ENCODE measurements around the gene PPP6R2. TPM values are rescaled to one million over a fixed set of nuclear protein-coding genes. Genes with fewer than 3 reads are reported as not detected.

PPP6R2 gene
- total RNA-seq, 1 donor = 61.2 TPM

DNA sequence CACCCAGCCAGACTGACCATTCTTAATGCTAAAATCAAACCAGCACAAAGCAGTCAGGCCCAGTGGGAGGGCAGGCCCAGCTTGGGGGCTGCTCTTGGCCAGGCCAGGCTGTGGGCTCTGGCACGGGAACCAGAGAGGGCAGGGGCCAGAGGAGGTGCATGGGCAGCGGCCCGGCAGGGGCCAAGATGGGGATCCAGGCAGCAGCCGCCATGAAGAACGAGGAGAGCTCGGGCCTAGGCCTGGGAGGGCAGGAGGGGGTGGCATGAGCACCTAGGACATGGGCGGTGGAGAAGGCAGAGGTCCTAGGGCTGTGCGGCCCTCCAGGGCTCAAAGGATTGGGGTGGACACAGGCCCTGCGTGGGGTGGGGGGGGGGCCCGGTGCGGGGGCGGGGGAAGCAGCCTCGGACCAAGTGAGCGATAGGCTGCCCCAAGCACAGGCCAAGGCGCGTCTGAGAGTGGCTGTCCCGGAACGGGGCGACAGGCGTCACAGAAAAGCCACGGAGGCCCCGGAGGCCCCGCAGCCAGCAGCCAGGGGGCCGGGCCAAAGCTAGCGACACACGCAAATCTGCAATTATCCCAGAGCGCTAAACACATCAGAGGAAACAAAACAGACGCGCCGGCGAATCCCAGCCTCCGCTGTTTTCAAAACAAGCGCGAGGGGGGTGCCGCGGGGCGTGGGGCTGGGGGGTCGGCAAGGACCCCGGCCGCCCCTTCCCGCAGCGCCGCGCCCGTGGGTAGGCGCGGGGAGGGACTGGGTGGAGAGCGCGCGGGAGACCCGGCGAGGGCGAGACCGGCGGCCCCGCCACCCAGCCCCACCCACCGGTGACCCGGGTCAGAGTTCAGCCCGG is 44.0 kb upstream of the PPP6R2 start:
- TF ChIP-seq, protein P1, sequence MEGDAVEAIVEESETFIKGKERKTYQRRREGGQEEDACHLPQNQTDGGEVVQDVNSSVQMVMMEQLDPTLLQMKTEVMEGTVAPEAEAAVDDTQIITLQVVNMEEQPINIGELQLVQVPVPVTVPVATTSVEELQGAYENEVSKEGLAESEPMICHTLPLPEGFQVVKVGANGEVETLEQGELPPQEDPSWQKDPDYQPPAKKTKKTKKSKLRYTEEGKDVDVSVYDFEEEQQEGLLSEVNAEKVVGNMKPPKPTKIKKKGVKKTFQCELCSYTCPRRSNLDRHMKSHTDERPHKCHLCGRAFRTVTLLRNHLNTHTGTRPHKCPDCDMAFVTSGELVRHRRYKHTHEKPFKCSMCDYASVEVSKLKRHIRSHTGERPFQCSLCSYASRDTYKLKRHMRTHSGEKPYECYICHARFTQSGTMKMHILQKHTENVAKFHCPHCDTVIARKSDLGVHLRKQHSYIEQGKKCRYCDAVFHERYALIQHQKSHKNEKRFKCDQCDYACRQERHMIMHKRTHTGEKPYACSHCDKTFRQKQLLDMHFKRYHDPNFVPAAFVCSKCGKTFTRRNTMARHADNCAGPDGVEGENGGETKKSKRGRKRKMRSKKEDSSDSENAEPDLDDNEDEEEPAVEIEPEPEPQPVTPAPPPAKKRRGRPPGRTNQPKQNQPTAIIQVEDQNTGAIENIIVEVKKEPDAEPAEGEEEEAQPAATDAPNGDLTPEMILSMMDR (IDR thresholded peaks at IDR 0.05; ENCODE audit: extremely low read depth, low read depth, low read length) = no peak
- no peaks in the 10 kb centered on the region for H3K9me3 ChIP-seq (ENCODE audit: low read depth, low read length)
- no peak for DNase-seq (ENCODE audit: insufficient read length, low spot score, missing footprints)
- peaks cover 3% of the 10 kb centered on the region for H3K36me3 ChIP-seq (ENCODE audit: insufficient read depth, low read length)
- peaks cover 99% of the 10 kb centered on the region for H3K79me2 ChIP-seq (ENCODE audit: insufficient read depth, low read length)
- no peak overlapping the region for H2AFZ ChIP-seq (ENCODE audit: low read length)
- H4K20me1 ChIP-seq (ENCODE audit: insufficient read depth, low read length) = peaks cover 72% of the 10 kb centered on the region
- no peak overlapping the region for H3K27ac ChIP-seq (ENCODE audit: low read depth, low read length)
- H3K4me2 ChIP-seq (ENCODE audit: insufficient read depth, low read length) = peak overlapping the region; percentile 65
- H3K4me3 ChIP-seq (ENCODE audit: insufficient read depth, low read length) = no peak overlapping the region
- peaks cover 53% of the 10 kb centered on the region for H3K4me1 ChIP-seq (ENCODE audit: insufficient read depth, low read length)
- H3K27me3 ChIP-seq (ENCODE audit: insufficient read depth, low read length) = no peaks in the 10 kb centered on the region

- Histone ChIP-seq H2AFZ (ENCODE audit: low read length) (no peak overlapping the region), H3K4me1 (ENCODE audit: insufficient read depth, low read length) (peaks cover 56% of the 10 kb centered on the region), H3K4me2 (ENCODE audit: insufficient read depth, low read length) (peak overlapping the region; percentile 65), H3K27me3 (ENCODE audit: insufficient read depth, low read length) (no peaks in the 10 kb centered on the region), H3K27ac (ENCODE audit: low read depth, low read length) (no peak overlapping the region), H4K20me1 (ENCODE audit: insufficient read depth, low read length) (peaks cover 74% of the 10 kb centered on the region), H3K36me3 (ENCODE audit: insufficient read depth, low read length) (no peaks in the 10 kb centered on the region), H3K9me3 (ENCODE audit: low read depth, low read length) (no peaks in the 10 kb centered on the region), H3K79me2 (ENCODE audit: insufficient read depth, low read length) (peaks cover 98% of the 10 kb centered on the region), H3K4me3 (ENCODE audit: insufficient read depth, low read length) (peak overlapping the region; percentile 10)
- TF ChIP-seq, protein P1 (IDR thresholded peaks at IDR 0.05; ENCODE audit: extremely low read depth, low read depth, low read length) = no peak
- DNase-seq (ENCODE audit: insufficient read length, low spot score, missing footprints) = no peak
These were observed 43.1 kb upstream of the PPP6R2 start for GRCh38 chr22:50299785-50300619.

- H3K79me2 ChIP-seq (ENCODE audit: insufficient read depth, low read length) = peaks cover 98% of the 10 kb centered on the region
- no peak overlapping the region for H3K4me3 ChIP-seq (ENCODE audit: insufficient read depth, low read length)
- TF ChIP-seq, protein P1 (IDR thresholded peaks at IDR 0.05; ENCODE audit: extremely low read depth, low read depth, low read length) = no peak
- H2AFZ ChIP-seq (ENCODE audit: low read length) = no peak overlapping the region
- peaks cover 80% of the 10 kb centered on the region for H4K20me1 ChIP-seq (ENCODE audit: insufficient read depth, low read length)
- H3K4me1 ChIP-seq (ENCODE audit: insufficient read depth, low read length) = peaks cover 63% of the 10 kb centered on the region
- peak overlapping the region; percentile 65 for H3K4me2 ChIP-seq (ENCODE audit: insufficient read depth, low read length)
- no peaks in the 10 kb centered on the region for H3K27me3 ChIP-seq (ENCODE audit: insufficient read depth, low read length)
- no peaks in the 10 kb centered on the region for H3K36me3 ChIP-seq (ENCODE audit: insufficient read depth, low read length)
- no peaks in the 10 kb centered on the region for H3K9me3 ChIP-seq (ENCODE audit: low read depth, low read length)
- DNase-seq (ENCODE audit: insufficient read length, low spot score, missing footprints) = no peak
- H3K27ac ChIP-seq (ENCODE audit: low read depth, low read length) = peak overlapping the region; percentile 37
These were observed 42.4 kb upstream of the PPP6R2 start for GRCh38 chr22:50300620-50301257.
